Measurements from ENCODE around the gene DMPK.
A peak's percentile ranks its signal among the peaks of the same experiment; 100 is the strongest.

DMPK gene

DNA sequence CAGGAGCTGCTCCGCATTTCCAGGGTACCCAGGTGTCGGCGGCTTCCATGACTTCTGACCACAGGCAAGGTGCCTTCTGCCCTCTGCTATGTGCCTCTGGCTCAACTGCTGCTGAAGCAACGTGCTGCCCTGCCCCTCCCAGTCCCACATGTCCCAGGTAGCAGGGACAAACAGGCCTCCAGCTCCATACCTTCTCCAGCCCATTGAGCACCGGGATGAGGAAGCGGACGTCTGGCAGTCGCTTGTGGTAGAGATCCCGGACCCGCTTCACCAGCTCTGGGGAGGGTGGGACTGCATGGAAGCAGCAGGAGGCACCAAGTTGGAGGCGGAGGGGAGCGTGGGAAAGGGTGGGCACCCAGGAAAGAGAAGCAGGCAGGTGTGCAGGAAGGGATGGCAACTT, 40.9 kb upstream of the DMPK start:
- Histone ChIP-seq H3K4me1 (ENCODE audit: control insufficient read depth, insufficient read depth, low read length, poor library complexity, severe bottlenecking) (no peaks in the 10 kb centered on the region), H3K9me3 (ENCODE audit: control insufficient read depth, low read length) (no peaks in the 10 kb centered on the region), H3K27ac (ENCODE audit: low read depth, low read length, severe bottlenecking) (no peak overlapping the region), H3K4me3 (ENCODE audit: extremely low read depth, insufficient read depth, low read length, poor library complexity, severe bottlenecking) (no peak overlapping the region), H3K36me3 (ENCODE audit: control insufficient read depth, insufficient read depth, low read length) (peaks cover 82% of the 10 kb centered on the region)
- WGBS, 2 experiments (ENCODE audit: insufficient coverage in 2 of 2): 98% methylated on average over 7 to 11 of the region's 12 CpGs

DNA sequence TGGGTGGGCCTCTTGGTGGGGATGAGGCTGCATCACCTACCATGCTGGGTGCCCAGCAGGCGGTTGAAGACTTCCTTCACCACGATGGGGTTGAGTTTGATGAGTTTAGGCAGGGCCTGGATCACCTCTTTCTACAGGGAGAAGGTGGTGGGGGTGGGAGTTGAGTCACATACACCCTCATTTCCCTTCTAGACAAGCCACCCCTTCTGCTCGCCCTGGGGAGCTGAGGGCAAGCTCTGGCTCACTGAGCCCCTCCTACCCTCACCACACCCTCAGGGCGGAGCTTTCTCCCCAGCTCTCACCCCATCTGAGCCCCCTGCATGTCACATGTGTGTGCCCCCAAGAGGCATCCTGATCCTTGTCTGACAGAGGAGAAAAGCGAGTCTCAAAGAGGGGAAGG, 40.4 kb upstream of the DMPK start:
- no peak overlapping the region for H3K27ac ChIP-seq (ENCODE audit: low read depth, low read length, severe bottlenecking)
- peaks cover 2% of the 10 kb centered on the region for H3K4me1 ChIP-seq (ENCODE audit: control insufficient read depth, insufficient read depth, low read length, poor library complexity, severe bottlenecking)
- H3K9me3 ChIP-seq (ENCODE audit: control insufficient read depth, low read length): no peaks in the 10 kb centered on the region
- H3K4me3 ChIP-seq (ENCODE audit: extremely low read depth, insufficient read depth, low read length, poor library complexity, severe bottlenecking): no peak overlapping the region
- 100% methylated on average over 1 of the region's 5 CpGs for WGBS, 2 experiments (ENCODE audit: insufficient coverage in 2 of 2)
- peaks cover 77% of the 10 kb centered on the region for H3K36me3 ChIP-seq (ENCODE audit: control insufficient read depth, insufficient read depth, low read length)

DNA sequence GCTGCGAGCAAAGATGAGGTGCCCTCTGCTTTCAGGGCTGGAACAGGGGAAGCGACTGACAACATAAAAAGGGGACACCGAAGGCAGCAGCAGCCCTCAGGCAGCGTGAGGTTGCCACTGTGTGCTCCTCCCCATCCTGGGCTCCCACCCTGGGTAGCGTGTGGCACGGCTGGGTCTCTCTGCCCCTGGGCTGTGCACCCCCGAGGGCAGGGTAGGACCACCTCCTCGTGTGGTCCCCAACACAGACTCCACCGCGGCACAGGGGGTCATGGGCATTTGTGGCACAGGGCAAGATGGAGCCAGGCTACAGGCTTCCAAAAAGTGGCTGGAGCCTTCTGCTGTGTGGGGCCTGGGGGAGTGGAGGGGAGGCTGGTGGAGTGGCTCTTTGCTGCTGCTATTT, 39.3 kb upstream of the DMPK start:
- H3K27ac ChIP-seq (ENCODE audit: low read depth, low read length, severe bottlenecking): no peak overlapping the region
- peaks cover 66% of the 10 kb centered on the region for H3K36me3 ChIP-seq (ENCODE audit: control insufficient read depth, insufficient read depth, low read length)
- peaks cover 8% of the 10 kb centered on the region for H3K4me1 ChIP-seq (ENCODE audit: control insufficient read depth, insufficient read depth, low read length, poor library complexity, severe bottlenecking)
- no peaks in the 10 kb centered on the region for H3K9me3 ChIP-seq (ENCODE audit: control insufficient read depth, low read length)
- no peak overlapping the region for H3K4me3 ChIP-seq (ENCODE audit: extremely low read depth, insufficient read depth, low read length, poor library complexity, severe bottlenecking)
- 86 to 88% methylated on average over 8 to 10 of the region's 10 CpGs for WGBS, 2 experiments (ENCODE audit: insufficient coverage in 2 of 2)

DNA sequence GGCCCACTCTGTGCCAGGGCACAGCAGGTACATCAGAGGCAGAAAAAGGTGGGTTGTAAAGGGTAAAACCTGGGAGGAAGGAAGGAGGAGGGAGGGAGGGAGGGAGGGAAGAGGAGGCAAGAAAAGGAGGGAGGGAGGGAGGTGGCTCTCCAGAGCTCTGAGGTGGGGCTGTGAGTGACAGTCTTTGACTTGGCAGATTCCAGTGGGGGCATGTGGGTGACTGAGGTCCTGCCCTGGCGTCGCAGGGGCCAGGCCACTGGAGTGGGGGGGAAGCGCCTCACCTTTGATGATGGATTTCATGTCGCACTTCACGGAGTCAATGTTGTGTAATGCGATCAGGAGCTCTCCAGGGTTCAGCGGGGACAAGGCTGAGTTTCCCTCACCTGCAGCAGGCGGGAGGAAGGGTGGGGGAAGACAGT, 38.8 kb upstream of the DMPK start:
- 92 to 97% methylated on average over 8 of the region's 8 CpGs for WGBS, 2 experiments (ENCODE audit: insufficient coverage in 2 of 2)
- no peak overlapping the region for H3K4me3 ChIP-seq (ENCODE audit: extremely low read depth, insufficient read depth, low read length, poor library complexity, severe bottlenecking)
- H3K9me3 ChIP-seq (ENCODE audit: control insufficient read depth, low read length): no peaks in the 10 kb centered on the region
- H3K4me1 ChIP-seq (ENCODE audit: control insufficient read depth, insufficient read depth, low read length, poor library complexity, severe bottlenecking): peaks cover 12% of the 10 kb centered on the region
- peaks cover 62% of the 10 kb centered on the region for H3K36me3 ChIP-seq (ENCODE audit: control insufficient read depth, insufficient read depth, low read length)
- H3K27ac ChIP-seq (ENCODE audit: low read depth, low read length, severe bottlenecking): no peak overlapping the region

DNA sequence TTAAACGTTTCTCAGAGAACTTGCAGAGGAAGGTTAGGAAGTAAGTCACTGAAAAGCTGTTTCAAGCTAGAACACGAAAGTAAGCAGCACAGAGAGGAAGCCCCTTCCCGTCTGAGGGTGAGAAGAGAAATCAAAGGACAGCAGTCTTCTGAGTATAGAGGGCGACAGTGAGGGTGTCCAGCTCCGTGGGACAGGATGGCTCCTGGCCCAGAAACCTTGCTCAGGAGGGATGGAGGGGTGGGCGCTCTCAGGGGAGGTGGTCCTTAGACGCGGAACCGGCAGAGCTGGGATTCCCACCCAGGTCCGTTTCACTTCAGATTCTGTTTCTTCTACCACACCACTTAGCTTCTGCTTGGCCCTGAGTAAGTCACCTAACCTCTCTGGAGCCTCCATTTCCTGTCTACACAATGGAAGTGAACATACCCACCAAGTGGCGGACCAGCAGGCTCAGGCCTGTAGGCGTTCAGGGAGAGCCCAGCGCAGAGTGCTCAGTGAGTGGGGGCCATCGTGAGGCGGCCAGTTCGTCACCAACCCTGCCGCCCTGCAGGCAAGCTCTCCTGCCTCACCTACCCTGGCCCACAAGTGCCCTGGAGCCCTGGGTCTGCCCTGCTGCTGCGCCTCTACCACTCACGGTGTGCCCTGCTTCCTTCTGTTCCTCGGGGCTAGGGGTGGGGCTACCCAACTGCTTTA, 38.3 kb upstream of the DMPK start:
- WGBS, 2 experiments (ENCODE audit: insufficient coverage in 2 of 2): 91 to 95% methylated on average over 15 to 19 of the region's 20 CpGs

DNA sequence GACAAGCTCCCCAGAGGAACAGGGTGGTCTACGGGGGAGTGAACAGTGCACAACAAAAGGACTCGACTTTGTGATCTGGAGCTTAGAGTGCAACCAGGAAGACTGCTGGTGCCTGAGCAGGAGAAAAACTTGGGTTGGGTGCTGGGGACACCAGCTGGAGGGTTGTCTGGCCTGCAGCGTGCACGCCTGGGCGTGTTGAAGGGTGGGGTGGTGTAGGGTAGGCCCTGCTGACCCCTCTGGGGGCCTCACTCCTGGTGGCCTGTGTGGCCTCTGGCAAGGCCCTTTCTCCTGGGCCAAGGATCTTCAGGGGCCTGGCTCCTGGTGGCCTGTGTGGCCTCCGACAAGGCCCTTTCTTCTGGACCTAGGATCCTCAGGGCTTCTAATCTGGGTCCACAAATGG, 37.5 kb upstream of the DMPK start:
- Histone ChIP-seq H3K4me1 (ENCODE audit: control insufficient read depth, insufficient read depth, low read length, poor library complexity, severe bottlenecking) (peaks cover 18% of the 10 kb centered on the region), H3K36me3 (ENCODE audit: control insufficient read depth, insufficient read depth, low read length) (peaks cover 48% of the 10 kb centered on the region), H3K9me3 (ENCODE audit: control insufficient read depth, low read length) (no peaks in the 10 kb centered on the region), H3K4me3 (ENCODE audit: extremely low read depth, insufficient read depth, low read length, poor library complexity, severe bottlenecking) (no peak overlapping the region), H3K27ac (ENCODE audit: low read depth, low read length, severe bottlenecking) (no peak overlapping the region)
- WGBS, 2 experiments (ENCODE audit: insufficient coverage in 2 of 2): 97 to 100% methylated on average over 3 to 6 of the region's 6 CpGs

More for the DNA sequence above, 38.3 kb upstream of the DMPK start:
- no peak overlapping the region for H3K27ac ChIP-seq (ENCODE audit: low read depth, low read length, severe bottlenecking)
- H3K4me3 ChIP-seq (ENCODE audit: extremely low read depth, insufficient read depth, low read length, poor library complexity, severe bottlenecking): no peak overlapping the region
- peaks cover 12% of the 10 kb centered on the region for H3K4me1 ChIP-seq (ENCODE audit: control insufficient read depth, insufficient read depth, low read length, poor library complexity, severe bottlenecking)
- no peaks in the 10 kb centered on the region for H3K9me3 ChIP-seq (ENCODE audit: control insufficient read depth, low read length)
- peaks cover 56% of the 10 kb centered on the region for H3K36me3 ChIP-seq (ENCODE audit: control insufficient read depth, insufficient read depth, low read length)

DNA sequence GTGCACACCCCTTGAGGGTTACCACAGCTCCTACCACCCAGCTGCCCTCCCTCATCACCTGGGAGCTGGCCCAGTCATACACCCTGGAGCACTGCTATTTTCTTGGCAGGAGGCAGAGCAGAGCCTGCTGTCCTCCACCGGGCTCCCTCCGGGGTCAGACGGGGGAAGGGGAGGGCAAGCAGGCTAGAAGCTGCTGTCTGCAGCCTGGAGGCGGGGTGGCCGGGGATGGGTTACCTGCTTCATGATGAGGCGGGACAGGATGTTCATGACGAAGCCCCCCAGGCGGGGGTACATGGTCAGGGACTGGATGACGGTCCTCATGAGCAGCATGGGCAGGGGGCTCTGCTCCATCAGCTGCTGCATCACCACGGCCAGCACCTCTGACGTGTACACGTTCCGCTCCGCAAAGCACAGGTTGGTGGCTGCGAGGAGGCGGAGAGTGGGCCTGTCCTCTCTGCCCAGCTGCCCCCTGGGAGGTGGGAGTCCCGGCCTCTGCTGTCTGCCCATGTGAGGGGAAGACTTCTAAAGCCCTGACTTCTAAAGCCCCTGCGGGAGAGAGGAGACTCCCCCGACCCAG, 35.5 kb upstream of the DMPK start:
- Histone ChIP-seq H3K36me3 (ENCODE audit: control insufficient read depth, insufficient read depth, low read length) (peaks cover 33% of the 10 kb centered on the region), H3K9me3 (ENCODE audit: control insufficient read depth, low read length) (no peaks in the 10 kb centered on the region), H3K27ac (ENCODE audit: low read depth, low read length, severe bottlenecking) (peak overlapping the region; percentile 45), H3K4me1 (ENCODE audit: control insufficient read depth, insufficient read depth, low read length, poor library complexity, severe bottlenecking) (peaks cover 18% of the 10 kb centered on the region), H3K4me3 (ENCODE audit: extremely low read depth, insufficient read depth, low read length, poor library complexity, severe bottlenecking) (no peak overlapping the region)
- 74 to 75% methylated on average over 18 of the region's 19 CpGs for WGBS, 2 experiments (ENCODE audit: insufficient coverage in 2 of 2)

DNA sequence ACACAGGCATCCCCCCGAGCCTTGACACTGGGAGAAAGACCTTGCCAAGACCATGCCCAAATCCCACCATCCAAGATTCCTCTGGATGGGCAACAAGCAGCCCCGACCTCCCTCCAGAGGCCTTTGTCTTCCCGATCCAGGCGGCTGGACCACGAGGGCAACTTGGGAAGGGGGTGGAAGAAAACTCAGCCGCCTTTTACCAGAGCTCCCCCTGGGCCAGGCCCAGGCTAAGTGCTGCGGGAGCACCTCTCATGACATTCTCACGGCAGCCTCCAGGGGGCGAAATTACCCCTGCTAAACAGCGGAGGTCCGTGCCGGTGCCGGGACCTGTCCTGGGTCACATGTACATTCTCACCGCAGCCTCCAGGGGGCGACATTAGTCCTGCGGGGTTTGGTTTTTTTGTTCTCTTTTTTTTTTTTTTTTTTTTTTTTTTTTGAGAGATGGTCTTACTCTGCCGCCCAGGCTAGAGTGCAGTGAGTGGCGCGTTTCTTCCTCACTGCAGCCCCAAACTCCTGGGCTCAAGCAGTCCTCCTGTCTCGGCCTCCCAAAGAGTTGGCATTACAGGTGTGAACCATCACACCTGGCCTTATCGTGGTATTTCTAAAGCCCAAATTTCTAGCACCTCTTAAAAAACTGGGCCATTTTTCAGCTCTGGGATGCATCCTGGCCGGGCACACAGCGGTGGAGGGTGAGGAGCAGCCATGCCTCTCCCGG, 34.9 kb upstream of the DMPK start:
- H3K9me3 ChIP-seq (ENCODE audit: control insufficient read depth, low read length): no peaks in the 10 kb centered on the region
- H3K27ac ChIP-seq (ENCODE audit: low read depth, low read length, severe bottlenecking): peak overlapping the region; percentile 45
- 12 to 29% methylated on average over 12 to 23 of the region's 24 CpGs for WGBS, 2 experiments (ENCODE audit: insufficient coverage in 2 of 2)
- peaks cover 18% of the 10 kb centered on the region for H3K4me1 ChIP-seq (ENCODE audit: control insufficient read depth, insufficient read depth, low read length, poor library complexity, severe bottlenecking)
- peak overlapping the region; percentile 65 for H3K4me3 ChIP-seq (ENCODE audit: extremely low read depth, insufficient read depth, low read length, poor library complexity, severe bottlenecking)
- H3K36me3 ChIP-seq (ENCODE audit: control insufficient read depth, insufficient read depth, low read length): peaks cover 26% of the 10 kb centered on the region

DNA sequence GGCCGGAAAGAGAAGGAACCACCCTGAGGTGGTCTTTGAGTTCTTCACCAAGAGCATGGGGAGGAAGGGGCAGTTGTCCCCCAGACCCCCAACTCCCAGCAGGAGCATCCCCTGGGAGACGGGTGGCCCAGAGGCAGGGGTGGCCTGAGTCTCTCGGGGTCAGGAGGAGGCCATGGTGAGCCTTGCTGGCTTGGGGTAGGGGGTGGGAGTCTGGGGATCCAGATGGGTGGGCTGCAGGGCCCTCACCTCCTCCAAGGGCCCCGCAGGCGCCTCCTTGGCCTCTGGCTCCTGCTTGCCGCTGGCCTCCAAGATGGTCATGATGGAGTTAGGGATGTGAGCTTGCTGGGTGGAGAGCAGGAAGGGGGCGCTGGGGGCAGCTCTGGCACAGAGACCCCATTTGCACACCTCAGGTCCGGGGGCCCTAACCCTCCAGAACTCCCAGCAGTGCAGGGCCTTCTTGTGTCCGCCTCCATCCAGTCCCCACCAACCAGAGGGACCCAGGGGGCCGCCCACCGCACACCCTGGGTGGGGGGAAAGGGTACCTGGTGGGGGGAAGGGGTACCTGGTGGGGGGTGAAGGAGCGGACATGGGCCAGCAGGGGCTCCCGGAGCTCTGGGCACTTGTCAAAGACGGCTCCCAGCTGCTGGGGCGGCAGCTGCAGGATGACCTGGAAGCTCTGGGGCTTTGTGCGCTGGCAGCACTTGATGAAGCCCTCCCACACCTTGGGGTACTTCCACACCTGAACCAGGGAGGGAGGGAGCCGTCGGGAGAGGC, 34.1 kb upstream of the DMPK start:
- 50 to 67% methylated on average over 9 to 10 of the region's 18 CpGs for WGBS, 2 experiments (ENCODE audit: insufficient coverage in 2 of 2)
- peaks cover 18% of the 10 kb centered on the region for H3K4me1 ChIP-seq (ENCODE audit: control insufficient read depth, insufficient read depth, low read length, poor library complexity, severe bottlenecking)
- peaks cover 20% of the 10 kb centered on the region for H3K36me3 ChIP-seq (ENCODE audit: control insufficient read depth, insufficient read depth, low read length)
- H3K4me3 ChIP-seq (ENCODE audit: extremely low read depth, insufficient read depth, low read length, poor library complexity, severe bottlenecking): peak overlapping the region; percentile 65
- H3K9me3 ChIP-seq (ENCODE audit: control insufficient read depth, low read length): no peaks in the 10 kb centered on the region
- peak overlapping the region; percentile 33 for H3K27ac ChIP-seq (ENCODE audit: low read depth, low read length, severe bottlenecking)

DNA sequence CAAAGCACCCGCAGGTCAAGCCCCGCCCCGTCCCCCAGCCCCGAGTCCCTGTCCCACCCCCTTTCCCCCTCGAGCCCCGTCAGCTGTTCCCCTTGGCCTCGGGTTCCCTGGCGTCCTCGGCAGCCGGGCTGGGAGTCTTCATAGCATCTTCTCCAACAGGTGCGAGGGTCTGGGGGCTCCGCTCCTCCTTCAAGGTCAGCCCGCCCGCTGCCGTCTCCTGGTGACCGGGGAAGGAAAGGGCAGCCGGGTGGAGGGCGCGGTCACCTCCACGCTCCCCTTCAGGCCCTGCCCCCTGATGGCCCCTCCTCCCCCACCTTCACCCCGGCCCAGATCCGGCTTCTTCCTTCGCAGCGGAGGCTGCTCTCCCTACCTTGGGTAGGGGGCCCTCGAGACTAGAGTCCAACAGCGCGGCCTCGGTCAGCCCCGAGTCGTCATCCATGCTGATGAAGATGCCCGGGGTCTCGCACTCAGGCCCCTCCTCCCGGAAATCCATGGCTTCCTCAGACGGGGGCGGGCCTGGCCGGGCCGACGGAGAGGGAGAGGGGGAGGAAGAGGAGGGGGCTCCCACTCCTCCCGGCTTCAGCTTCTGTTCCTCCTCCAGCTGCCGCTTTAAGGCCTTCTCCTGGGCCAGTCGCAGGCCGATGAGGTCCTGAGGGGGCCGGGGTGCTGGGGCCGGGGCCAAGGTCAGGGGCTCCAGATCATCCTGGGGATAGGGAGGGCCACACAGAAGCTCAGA, 33.4 kb upstream of the DMPK start:
- 2 to 3% methylated on average over 14 to 20 of the region's 44 CpGs for WGBS, 2 experiments (ENCODE audit: insufficient coverage in 2 of 2)
- Histone ChIP-seq H3K36me3 (ENCODE audit: control insufficient read depth, insufficient read depth, low read length) (peaks cover 13% of the 10 kb centered on the region), H3K4me3 (ENCODE audit: extremely low read depth, insufficient read depth, low read length, poor library complexity, severe bottlenecking) (peak overlapping the region; percentile 65), H3K9me3 (ENCODE audit: control insufficient read depth, low read length) (no peaks in the 10 kb centered on the region), H3K27ac (ENCODE audit: low read depth, low read length, severe bottlenecking) (peak overlapping the region; percentile 33), H3K4me1 (ENCODE audit: control insufficient read depth, insufficient read depth, low read length, poor library complexity, severe bottlenecking) (peaks cover 18% of the 10 kb centered on the region)

Data from mesodermal cell (in vitro differentiated cells).